ENCODE results near the gene OR4E1.
"Not testable (repeated sequence)": the region's sequence is repeated elsewhere in the genome, so short reads cannot be mapped to it uniquely, and the experiment has no call there.

Gene OR4E1

GRCh38 chr14:21711360-21711961, 37.8 kb upstream of the OR4E1 start:
- no peak for DNase-seq (ENCODE audit: extremely low read depth, insufficient read length)
- TF ChIP-seq, protein P1, sequence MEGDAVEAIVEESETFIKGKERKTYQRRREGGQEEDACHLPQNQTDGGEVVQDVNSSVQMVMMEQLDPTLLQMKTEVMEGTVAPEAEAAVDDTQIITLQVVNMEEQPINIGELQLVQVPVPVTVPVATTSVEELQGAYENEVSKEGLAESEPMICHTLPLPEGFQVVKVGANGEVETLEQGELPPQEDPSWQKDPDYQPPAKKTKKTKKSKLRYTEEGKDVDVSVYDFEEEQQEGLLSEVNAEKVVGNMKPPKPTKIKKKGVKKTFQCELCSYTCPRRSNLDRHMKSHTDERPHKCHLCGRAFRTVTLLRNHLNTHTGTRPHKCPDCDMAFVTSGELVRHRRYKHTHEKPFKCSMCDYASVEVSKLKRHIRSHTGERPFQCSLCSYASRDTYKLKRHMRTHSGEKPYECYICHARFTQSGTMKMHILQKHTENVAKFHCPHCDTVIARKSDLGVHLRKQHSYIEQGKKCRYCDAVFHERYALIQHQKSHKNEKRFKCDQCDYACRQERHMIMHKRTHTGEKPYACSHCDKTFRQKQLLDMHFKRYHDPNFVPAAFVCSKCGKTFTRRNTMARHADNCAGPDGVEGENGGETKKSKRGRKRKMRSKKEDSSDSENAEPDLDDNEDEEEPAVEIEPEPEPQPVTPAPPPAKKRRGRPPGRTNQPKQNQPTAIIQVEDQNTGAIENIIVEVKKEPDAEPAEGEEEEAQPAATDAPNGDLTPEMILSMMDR (IDR thresholded peaks at IDR 0.05; ENCODE audit: insufficient read depth, low read length, poor library complexity, severe bottlenecking), result peak; percentile 81
- H3K36me3 ChIP-seq (ENCODE audit: control insufficient read depth, insufficient read depth, low read length), result no peaks in the 10 kb centered on the region
- no peaks in the 10 kb centered on the region for H3K27me3 ChIP-seq (replicated peaks; ENCODE audit: control insufficient read depth, insufficient read depth, low read length)
- no peak overlapping the region for H3K4me3 ChIP-seq (replicated peaks; ENCODE audit: low read depth, low read length)

DNA sequence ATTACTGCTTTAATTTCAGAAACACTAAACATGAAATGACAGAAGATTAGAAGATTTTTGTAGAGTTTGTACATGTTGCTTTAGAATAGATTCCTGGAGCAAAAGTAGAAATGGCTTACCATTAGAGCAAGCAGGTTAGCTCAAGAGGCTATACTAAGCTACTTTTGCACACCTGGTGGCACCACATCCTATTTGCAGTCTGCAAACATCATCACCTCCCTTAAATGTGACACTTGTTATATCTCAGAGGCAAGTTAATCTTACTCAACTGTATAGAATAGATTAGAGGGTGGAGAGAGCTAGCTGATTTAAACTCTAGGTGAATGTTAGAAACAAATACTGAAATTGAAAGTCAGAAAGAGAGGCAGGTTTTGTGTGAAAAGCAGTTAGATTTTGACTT, 30.7 kb upstream of the OR4E1 start:
- DNase-seq (ENCODE audit: extremely low read depth, insufficient read length), result no peak
- H3K4me3 ChIP-seq (replicated peaks; ENCODE audit: low read depth, low read length), result no peak overlapping the region
- no peaks in the 10 kb centered on the region for H3K36me3 ChIP-seq (ENCODE audit: control insufficient read depth, insufficient read depth, low read length)
- no peaks in the 10 kb centered on the region; the same call in 1 of the 2 replicates for H3K27me3 ChIP-seq (replicated peaks; ENCODE audit: control insufficient read depth, insufficient read depth, low read length)
- TF ChIP-seq, protein P1 (IDR thresholded peaks at IDR 0.05; ENCODE audit: insufficient read depth, low read length, poor library complexity, severe bottlenecking), result no peak

DNA sequence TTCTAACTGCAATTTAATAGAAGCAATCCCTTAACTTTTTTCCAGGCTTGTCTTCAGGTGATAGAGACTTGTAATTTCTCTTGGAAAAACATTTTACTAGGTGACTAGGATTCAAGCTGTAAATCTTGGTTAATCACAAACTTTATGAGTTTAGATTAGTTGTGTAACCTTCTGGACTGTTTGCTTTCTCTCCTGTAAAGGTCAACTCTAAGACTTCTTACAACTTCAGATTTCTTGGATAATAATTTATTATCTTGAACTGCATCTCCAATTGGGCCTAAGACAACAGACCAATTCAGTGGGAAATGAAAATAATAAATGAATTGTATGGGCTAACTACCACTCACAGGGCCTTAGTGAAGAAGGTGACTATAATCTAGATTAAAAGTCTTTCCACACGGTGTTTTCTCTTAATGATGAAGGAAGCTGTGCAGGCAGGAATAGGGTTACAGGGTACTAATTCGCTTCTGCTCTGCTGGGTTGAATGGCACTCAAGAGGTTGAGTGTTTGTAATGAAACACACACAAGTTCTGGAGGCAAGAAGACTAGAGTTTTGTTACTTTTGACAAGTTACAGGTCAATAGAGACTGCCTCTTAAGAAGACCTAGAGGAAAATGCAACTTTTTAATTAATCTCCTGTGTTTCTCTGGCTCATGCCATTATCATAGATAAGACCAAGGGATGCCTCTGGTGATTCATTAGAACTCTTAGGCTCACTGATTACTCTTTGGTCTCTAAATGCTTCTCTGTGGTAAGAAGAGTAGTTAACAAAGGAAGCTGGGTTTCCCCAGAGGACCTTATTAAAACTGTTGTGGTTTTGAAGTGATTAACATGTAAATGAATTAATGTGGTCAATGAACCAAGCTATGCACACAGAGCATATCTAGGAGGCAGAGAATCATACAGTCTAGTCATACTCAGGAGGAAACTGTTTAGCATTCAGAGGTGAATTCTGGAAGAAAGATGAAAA, 30.0 kb upstream of the OR4E1 start:
- TF ChIP-seq, protein P1 (IDR thresholded peaks at IDR 0.05; ENCODE audit: insufficient read depth, low read length, poor library complexity, severe bottlenecking), result no peak
- Histone ChIP-seq H3K27me3 (replicated peaks; ENCODE audit: control insufficient read depth, insufficient read depth, low read length) (no peaks in the 10 kb centered on the region; the same call in 1 of the 2 replicates), H3K4me3 (replicated peaks; ENCODE audit: low read depth, low read length) (no peak overlapping the region), H3K36me3 (ENCODE audit: control insufficient read depth, insufficient read depth, low read length) (no peaks in the 10 kb centered on the region)
- no peak for DNase-seq (ENCODE audit: extremely low read depth, insufficient read length)

DNA sequence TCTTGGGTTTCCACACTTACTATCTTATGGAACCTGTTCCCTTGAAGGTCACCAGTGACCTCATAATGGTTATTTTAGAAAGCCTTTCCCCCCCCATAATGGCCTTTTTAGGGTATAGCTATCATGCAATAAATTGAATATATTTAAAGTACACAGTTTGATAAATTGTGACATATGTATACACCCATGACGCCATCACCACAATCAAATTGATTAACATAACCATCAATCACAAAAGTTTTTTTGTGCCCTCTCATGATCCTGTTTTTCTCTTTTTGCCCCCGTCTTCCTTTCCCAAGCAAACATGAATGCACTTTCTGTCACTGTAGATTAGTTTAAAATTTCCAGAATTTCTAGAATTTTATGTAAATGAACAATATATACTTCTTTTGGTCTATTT, 28.7 kb upstream of the OR4E1 start:
- no peaks in the 10 kb centered on the region for H3K36me3 ChIP-seq (ENCODE audit: control insufficient read depth, insufficient read depth, low read length)
- TF ChIP-seq, protein P1 (IDR thresholded peaks at IDR 0.05; ENCODE audit: insufficient read depth, low read length, poor library complexity, severe bottlenecking), result no peak
- DNase-seq (ENCODE audit: extremely low read depth, insufficient read length), result no peak
- H3K4me3 ChIP-seq (replicated peaks; ENCODE audit: low read depth, low read length), result no peak overlapping the region
- no peaks in the 10 kb centered on the region; the same call in 1 of the 2 replicates for H3K27me3 ChIP-seq (replicated peaks; ENCODE audit: control insufficient read depth, insufficient read depth, low read length)

- DNase-seq (ENCODE audit: extremely low read depth, insufficient read length), result no peak
- H3K27me3 ChIP-seq (replicated peaks; ENCODE audit: control insufficient read depth, insufficient read depth, low read length), result no peaks in the 10 kb centered on the region; the same call in 1 of the 2 replicates
These were observed 25.9 kb upstream of the OR4E1 start for GRCh38 chr14:21699551-21699950.

GRCh38 chr14:21698538-21698937, 24.9 kb upstream of the OR4E1 start:
- not testable (repeated sequence) for DNase-seq (ENCODE audit: extremely low read depth, insufficient read length); H3K27me3 ChIP-seq (replicated peaks; ENCODE audit: control insufficient read depth, insufficient read depth, low read length); H3K36me3 ChIP-seq (ENCODE audit: control insufficient read depth, insufficient read depth, low read length); H3K4me3 ChIP-seq (replicated peaks; ENCODE audit: low read depth, low read length)

More at GRCh38 chr14:21699551-21699950, 25.9 kb upstream of the OR4E1 start:
- no peaks in the 10 kb centered on the region for H3K36me3 ChIP-seq (ENCODE audit: control insufficient read depth, insufficient read depth, low read length)
- TF ChIP-seq, protein P1 (IDR thresholded peaks at IDR 0.05; ENCODE audit: insufficient read depth, low read length, poor library complexity, severe bottlenecking), result no peak
- H3K4me3 ChIP-seq (replicated peaks; ENCODE audit: low read depth, low read length), result no peak overlapping the region

DNA sequence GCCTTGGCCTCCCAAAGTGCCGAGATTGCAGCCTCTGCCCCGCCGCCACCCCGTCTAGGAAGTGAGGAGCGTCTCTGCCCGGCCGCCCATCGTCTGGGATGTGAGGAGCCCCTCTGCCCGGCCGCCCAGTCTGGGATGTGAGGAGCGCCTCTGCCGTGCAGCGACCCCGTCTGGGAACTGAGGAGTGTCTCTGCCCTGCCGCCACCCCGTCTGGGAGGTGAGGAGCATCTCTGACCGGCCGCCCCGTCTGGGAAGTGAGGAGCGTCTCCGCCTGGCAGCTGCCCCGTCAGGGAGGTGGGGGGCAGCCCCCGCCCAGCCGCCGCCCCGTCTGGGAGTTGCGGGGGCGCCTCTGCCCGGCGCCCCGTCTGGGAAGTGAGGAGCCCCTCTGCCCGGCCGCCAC, 24.0 kb upstream of the OR4E1 start:
- not testable (repeated sequence) for H3K36me3 ChIP-seq (ENCODE audit: control insufficient read depth, insufficient read depth, low read length); H3K4me3 ChIP-seq (replicated peaks; ENCODE audit: low read depth, low read length); DNase-seq (ENCODE audit: extremely low read depth, insufficient read length); H3K27me3 ChIP-seq (replicated peaks; ENCODE audit: control insufficient read depth, insufficient read depth, low read length)

Data from GM06990 (cell line).